ENCODE measurements around the gene LMAN1L. TPM values are rescaled to one million over a fixed set of nuclear protein-coding genes. Genes with fewer than 3 reads are reported as not detected.
A peak's percentile ranks its signal among the peaks of the same experiment; 100 is the strongest.

The LMAN1L gene
- total RNA-seq, 2 experiments from 2014 or later, result 0.56 to 0.93 TPM

GRCh38 chr15:74775132-74775562 lies 37.5 kb upstream of the LMAN1L start:
- H3K27ac ChIP-seq (ENCODE audit: low read depth in 1 of 2, low read length in 2 of 2), result no peak overlapping the region
- H3K4me3 Mint-ChIP-seq, result peak overlapping the region; percentile 25
- H3K27ac Mint-ChIP-seq, result peak overlapping the region; percentile 94

DNA sequence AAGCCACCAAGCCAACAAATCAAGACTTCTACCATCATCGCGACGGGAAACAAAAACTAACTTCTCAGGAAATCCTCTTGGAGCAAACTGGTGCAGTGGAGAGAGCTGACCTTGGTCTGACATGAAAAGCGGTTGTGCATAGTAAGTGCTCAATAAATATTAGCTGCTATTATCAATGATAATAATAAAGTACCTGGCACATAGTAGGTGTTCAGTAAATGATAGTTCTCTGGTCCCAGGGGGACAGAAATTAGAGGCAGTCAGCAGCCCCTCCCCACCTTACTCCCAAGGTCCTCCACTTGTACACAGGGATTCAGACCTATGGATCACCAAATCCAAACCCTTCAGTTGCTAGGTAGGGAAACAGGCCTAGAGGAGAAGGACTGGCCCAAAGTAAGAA lies 36.7 kb upstream of the LMAN1L start:
- no peak for ATAC-seq (ENCODE audit: poor library complexity)
- TF ChIP-seq, protein P1, sequence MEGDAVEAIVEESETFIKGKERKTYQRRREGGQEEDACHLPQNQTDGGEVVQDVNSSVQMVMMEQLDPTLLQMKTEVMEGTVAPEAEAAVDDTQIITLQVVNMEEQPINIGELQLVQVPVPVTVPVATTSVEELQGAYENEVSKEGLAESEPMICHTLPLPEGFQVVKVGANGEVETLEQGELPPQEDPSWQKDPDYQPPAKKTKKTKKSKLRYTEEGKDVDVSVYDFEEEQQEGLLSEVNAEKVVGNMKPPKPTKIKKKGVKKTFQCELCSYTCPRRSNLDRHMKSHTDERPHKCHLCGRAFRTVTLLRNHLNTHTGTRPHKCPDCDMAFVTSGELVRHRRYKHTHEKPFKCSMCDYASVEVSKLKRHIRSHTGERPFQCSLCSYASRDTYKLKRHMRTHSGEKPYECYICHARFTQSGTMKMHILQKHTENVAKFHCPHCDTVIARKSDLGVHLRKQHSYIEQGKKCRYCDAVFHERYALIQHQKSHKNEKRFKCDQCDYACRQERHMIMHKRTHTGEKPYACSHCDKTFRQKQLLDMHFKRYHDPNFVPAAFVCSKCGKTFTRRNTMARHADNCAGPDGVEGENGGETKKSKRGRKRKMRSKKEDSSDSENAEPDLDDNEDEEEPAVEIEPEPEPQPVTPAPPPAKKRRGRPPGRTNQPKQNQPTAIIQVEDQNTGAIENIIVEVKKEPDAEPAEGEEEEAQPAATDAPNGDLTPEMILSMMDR (IDR thresholded peaks at IDR 0.05), result no peak
- peaks cover 93% of the 10 kb centered on the region for H3K4me1 ChIP-seq (ENCODE audit: insufficient read depth, low read length)
- no peak overlapping the region for H3K4me3 ChIP-seq (ENCODE audit: low read length)
- Mint-ChIP-seq H3K27ac (peak overlapping the region; percentile 94), H3K4me3 (no peak overlapping the region), H3K9me3 (no peaks in the 10 kb centered on the region), H3K4me1 (ENCODE audit: low read depth) (peaks cover 86% of the 10 kb centered on the region), H3K27me3 (no peaks in the 10 kb centered on the region), H3K36me3 (ENCODE audit: low read depth) (no peaks in the 10 kb centered on the region)
- no peaks in the 10 kb centered on the region for H3K36me3 ChIP-seq (ENCODE audit: insufficient read depth, low read length)
- intact Hi-C loops (cut with DNase I, micrococcal nuclease), result no loop called here
- ChIA-PET POLR2A (interaction anchor here (22.7 kb wide), 1 partner anchor 20 kb away, joined by 925 read pairs; the partner anchor contains the start of gene CSK), CTCF (interaction anchor here (2.5 to 9.3 kb wide), 3 partner anchors 12 to 67 kb away, joined by 6 to 353 read pairs (median 64); partner anchors contain the start of gene ULK3)
- DNase-seq, result no peak
- no peaks in the 10 kb centered on the region for H3K27me3 ChIP-seq (ENCODE audit: control insufficient read depth in 1 of 2, insufficient read depth in 2 of 2, low read length in 2 of 2)
- H3K9me3 ChIP-seq (ENCODE audit: control insufficient read depth in 1 of 2, insufficient read depth in 1 of 2, low read length in 2 of 2), result no peaks in the 10 kb centered on the region
- H3K27ac ChIP-seq (ENCODE audit: low read depth in 1 of 2, low read length in 2 of 2), result peak overlapping the region in 1 of 2 donors; percentile 93

More at GRCh38 chr15:74775132-74775562, 37.5 kb upstream of the LMAN1L start:
- H3K36me3 ChIP-seq (ENCODE audit: insufficient read depth, low read length), result no peaks in the 10 kb centered on the region
- no peaks in the 10 kb centered on the region for H3K27me3 Mint-ChIP-seq
- H3K9me3 Mint-ChIP-seq, result no peaks in the 10 kb centered on the region
- peaks cover 80% of the 10 kb centered on the region for H3K4me1 Mint-ChIP-seq (ENCODE audit: low read depth)
- no peaks in the 10 kb centered on the region for H3K36me3 Mint-ChIP-seq (ENCODE audit: low read depth)
- DNase-seq (no peak), ATAC-seq (ENCODE audit: poor library complexity) (no peak)
- ChIA-PET POLR2A (interaction anchor here (22.7 kb wide), 1 partner anchor 20 kb away, joined by 925 read pairs; the partner anchor contains the start of gene CSK), CTCF (interaction anchor here (2.5 to 9.3 kb wide), 2 partner anchors 19 to 68 kb away, joined by 6 to 353 read pairs; partner anchors contain the start of gene ULK3)
- H3K9me3 ChIP-seq (ENCODE audit: control insufficient read depth in 1 of 2, insufficient read depth in 1 of 2, low read length in 2 of 2), result no peaks in the 10 kb centered on the region
- TF ChIP-seq, protein P1 (IDR thresholded peaks at IDR 0.05), result no peak
- peaks cover 88% of the 10 kb centered on the region for H3K4me1 ChIP-seq (ENCODE audit: insufficient read depth, low read length)
- intact Hi-C loops (cut with DNase I, micrococcal nuclease), result no loop called here
- H3K4me3 ChIP-seq (ENCODE audit: low read length), result no peak overlapping the region
- H3K27me3 ChIP-seq (ENCODE audit: control insufficient read depth in 1 of 2, insufficient read depth in 2 of 2, low read length in 2 of 2), result no peaks in the 10 kb centered on the region

GRCh38 chr15:74776821-74777768 lies 35.5 kb upstream of the LMAN1L start:
- H3K4me3 Mint-ChIP-seq, result peak overlapping the region; percentile 89
- ChIA-PET CTCF (interaction anchor here (0.9 to 9.5 kb wide), 6 partner anchors 8 to 156 kb away, joined by 3 to 231 read pairs (median 22); partner anchors contain the start of gene ULK3), POLR2A (interaction anchor here (0.8 to 22.7 kb wide), 16 partner anchors 9 to 851 kb away, joined by 3 to 925 read pairs (median 4); partner anchors contain the start of genes CLK3, COX5A, CSK and CYP1A1)
- ATAC-seq (ENCODE audit: poor library complexity) (peak; percentile 39), DNase-seq (peak in 10 of 14 experiments; percentile 44 to 91 (median 64))
- H3K36me3 Mint-ChIP-seq (ENCODE audit: low read depth), result peaks cover 4% of the 10 kb centered on the region
- Histone ChIP-seq H3K27ac (ENCODE audit: low read depth in 1 of 2, low read length in 2 of 2) (peak overlapping the region; percentile 81 to 93), H3K36me3 (ENCODE audit: insufficient read depth, low read length) (no peaks in the 10 kb centered on the region), H3K27me3 (ENCODE audit: control insufficient read depth in 1 of 2, insufficient read depth in 2 of 2, low read length in 2 of 2) (no peaks in the 10 kb centered on the region), H3K4me3 (ENCODE audit: low read length) (peak overlapping the region; percentile 19), H3K9me3 (ENCODE audit: control insufficient read depth in 1 of 2, insufficient read depth in 1 of 2, low read length in 2 of 2) (no peaks in the 10 kb centered on the region), H3K4me1 (ENCODE audit: insufficient read depth, low read length) (peaks cover 89% of the 10 kb centered on the region)
- no peaks in the 10 kb centered on the region for H3K9me3 Mint-ChIP-seq
- peaks cover 84% of the 10 kb centered on the region for H3K4me1 Mint-ChIP-seq (ENCODE audit: low read depth)
- H3K27ac Mint-ChIP-seq, result peak overlapping the region; percentile 94
- no peaks in the 10 kb centered on the region for H3K27me3 Mint-ChIP-seq
- TF ChIP-seq, protein P1 (IDR thresholded peaks at IDR 0.05), result no peak
- intact Hi-C loops (cut with DNase I, micrococcal nuclease), result no loop called here

Measured in CD4-positive, alpha-beta T cell (primary cell).